KMS-11 (cell line): ENCODE results near the gene SMURF1.

Experiments
- H2AFZ ChIP-seq: fragments of 200-600 bp; sonication (generic); 2 replicates; pipeline ENCODE4 v1.6.1; 2016; ENCODE audit warnings: antibody characterized with exemption, mixed run types, low read depth
- H3K27ac ChIP-seq: fragments of 200-600 bp; sonication (generic); 2 replicates; pipeline ENCODE4 v1.6.1; 2016; ENCODE audit warnings: mild to moderate bottlenecking, mixed run types
- H3K27me3 ChIP-seq: fragments of 200-600 bp; sonication (generic); 2 replicates; pipeline ENCODE4 v1.6.1; 2017; ENCODE audit warnings: mild to moderate bottlenecking, low read depth, mixed run types, moderate library complexity; ENCODE audit not compliant: insufficient read depth
- H3K36me3 ChIP-seq: fragments of 200-600 bp; sonication (generic); 2 replicates; pipeline ENCODE4 v1.6.1; 2017; ENCODE audit warnings: mild to moderate bottlenecking, mixed run types; ENCODE audit not compliant: insufficient read depth
- H3K4me1 ChIP-seq: fragments of 200-600 bp; sonication (generic); 2 replicates; pipeline ENCODE4 v1.6.1; 2016; ENCODE audit warnings: mild to moderate bottlenecking, low read depth, mixed run types; ENCODE audit not compliant: poor library complexity, severe bottlenecking
- H3K4me2 ChIP-seq: fragments of 200-600 bp; sonication (generic); 2 replicates; pipeline ENCODE4 v1.7.0; 2016; ENCODE audit warnings: mild to moderate bottlenecking, mixed run types
- H3K4me3 ChIP-seq: fragments of 200-600 bp; sonication (generic); IDR thresholded peaks from 2 replicates; pipeline ENCODE4 v1.6.1; 2017; ENCODE audit warnings: low read depth, low read length, mixed read lengths; ENCODE audit not compliant: insufficient read depth
- H3K79me2 ChIP-seq: fragments of 200-600 bp; sonication (generic); 2 replicates; pipeline ENCODE4 v1.6.1; 2016; ENCODE audit warnings: low read depth, mixed run types; ENCODE audit not compliant: insufficient read depth
- H3K9ac ChIP-seq: fragments of 200-600 bp; sonication (generic); 2 replicates; pipeline ENCODE4 v1.6.1; 2016; ENCODE audit warnings: mild to moderate bottlenecking, mixed run types
- H4K20me1 ChIP-seq: fragments of 200-600 bp; sonication (generic); 2 replicates; pipeline ENCODE4 v1.6.1; 2016; ENCODE audit warnings: mild to moderate bottlenecking, mixed run types; ENCODE audit not compliant: insufficient read depth
- CTCF ChIP-seq: fragments of 200-600 bp; sonication (generic); conservative IDR thresholded peaks from 2 replicates; pipeline ENCODE4 v1.6.1; 2017; ENCODE audit warnings: low read depth, mild to moderate bottlenecking, antibody characterized with exemption, low read length, moderate library complexity, mixed read lengths

Gene SMURF1

GRCh38 chr7:99140813-99141212 lies 3.1 kb downstream of the SMURF1 start:
- Histone ChIP-seq H3K79me2 (peaks cover 66% of the 10 kb centered on the region), H3K4me2 (no peak overlapping the region), H2AFZ (no peak overlapping the region), H3K36me3 (no peaks in the 10 kb centered on the region), H3K27ac (no peak overlapping the region), H3K27me3 (no peaks in the 10 kb centered on the region), H4K20me1 (peaks cover 6% of the 10 kb centered on the region; the same call in 1 of the 2 replicates), H3K4me3 (no peak overlapping the region), H3K9ac (no peak overlapping the region), H3K4me1 (peaks cover 38% of the 10 kb centered on the region)
- no peak for TF ChIP-seq CTCF

GRCh38 chr7:99139036-99139435 lies 4.9 kb downstream of the SMURF1 start:
- H3K27ac ChIP-seq, result no peak overlapping the region
- no peaks in the 10 kb centered on the region for H3K36me3 ChIP-seq
- H4K20me1 ChIP-seq, result peaks cover 11% of the 10 kb centered on the region; the same call in 1 of the 2 replicates
- no peak overlapping the region for H2AFZ ChIP-seq
- peaks cover 35% of the 10 kb centered on the region for H3K4me1 ChIP-seq
- H3K79me2 ChIP-seq, result peaks cover 82% of the 10 kb centered on the region
- TF ChIP-seq CTCF, result no peak
- no peak overlapping the region for H3K9ac ChIP-seq
- H3K4me3 ChIP-seq, result no peak overlapping the region
- H3K4me2 ChIP-seq, result peak overlapping the region; percentile 2; the same call in 1 of the 2 replicates
- H3K27me3 ChIP-seq, result no peaks in the 10 kb centered on the region

- Histone ChIP-seq H3K27ac (no peak overlapping the region), H3K4me1 (peaks cover 43% of the 10 kb centered on the region), H2AFZ (no peak overlapping the region), H3K4me3 (no peak overlapping the region), H4K20me1 (peaks cover 11% of the 10 kb centered on the region; the same call in 1 of the 2 replicates), H3K4me2 (no peak overlapping the region), H3K36me3 (no peaks in the 10 kb centered on the region), H3K9ac (no peak overlapping the region), H3K27me3 (no peaks in the 10 kb centered on the region), H3K79me2 (peaks cover 96% of the 10 kb centered on the region)
- TF ChIP-seq CTCF, result no peak
Measured at GRCh38 chr7:99137411-99138180, 6.3 kb downstream of the SMURF1 start.

- Histone ChIP-seq H3K79me2 (peaks cover 96% of the 10 kb centered on the region; the same call in 1 of the 2 replicates), H3K4me2 (no peak overlapping the region), H3K9ac (no peak overlapping the region), H3K27ac (no peak overlapping the region), H3K36me3 (no peaks in the 10 kb centered on the region), H3K27me3 (no peaks in the 10 kb centered on the region), H2AFZ (no peak overlapping the region), H3K4me3 (no peak overlapping the region), H3K4me1 (peaks cover 32% of the 10 kb centered on the region), H4K20me1 (peaks cover 11% of the 10 kb centered on the region; the same call in 1 of the 2 replicates)
- TF ChIP-seq CTCF, result no peak
Measured at GRCh38 chr7:99135938-99136337, 8.0 kb downstream of the SMURF1 start.
